K562 (cell line): Measurements from ENCODE around the gene GPR157. TPM values are rescaled to one million over a fixed set of nuclear protein-coding genes. Genes with fewer than 3 reads are reported as not detected.

Experiments
- ATAC-seq: fragments of 200-7000 bp; cut with Tn5 transposase; 3 replicates; pipeline ENCODE4 v1.9.1; 2020; ENCODE audit warnings: moderate library complexity
- BruUV-seq: library from RNA; stranded (reverse); fragments of 400-500 nt; replicated peaks from 2 replicates; lab custom pipeline; 2021; lab: Mats Ljungman, UMichigan
- CTCF ChIA-PET: fragments of 300-600 bp; formaldehyde crosslinking; extraction: SDS; loops from one replicate; lab custom pipeline; 2021; ENCODE audit warnings: low intra/inter-chr PET ratio; lab: Yijun Ruan, JAX
- POLR2A ChIA-PET: fragments of 300-600, 350-650 bp; sonication (Branson Sonifier 250); formaldehyde crosslinking; extraction: SDS; loops from one replicate; lab custom pipeline; 2021; ENCODE audit warnings: antibody characterized with exemption, inconsistent platforms; lab: Yijun Ruan, JAX
- DNase-seq, 4 experiments: peaks; one replicate each; pipeline versions ENCODE4 v3.0.0 to v3.0.0-alpha.2; 2011 to 2018; ENCODE audit warnings: low spot score in 3 of 4, mixed read lengths in 3 of 4; ENCODE audit errors: extremely low read depth in 1 of 4
- FAIRE-seq: peaks from 2 replicates; lab custom pipeline; 2011; peaks lifted over from hg19 to GRCh38; lab: Jason Lieb, UNC
- H2AFZ ChIP-seq: 2 replicates; pipeline ENCODE4 v1.6.0; 2011; ENCODE audit warnings: low read depth, low read length, control low read depth, inconsistent platforms
- H3K27ac ChIP-seq: fragments of 200-600 bp; 3 replicates; pipeline ENCODE4 v1.8.0; 2011; ENCODE audit warnings: low read depth, mild to moderate bottlenecking, control low read depth, inconsistent platforms, low read length, moderate library complexity, mixed read lengths; ENCODE audit errors: extremely low read depth
- H3K27me3 ChIP-seq, 2 experiments: fragments of 300-600 bp in 1 of 2; 2 replicates in 1 of 2; 3 replicates in 1 of 2; pipeline versions ENCODE4 v1.6.0 to v1.8.0; 2011; ENCODE audit warnings: inconsistent platforms in 2 of 2, low read length in 2 of 2, mild to moderate bottlenecking in 1 of 2, mixed read lengths in 1 of 2, moderate library complexity in 1 of 2; ENCODE audit not compliant: control insufficient read depth in 2 of 2, insufficient read depth in 2 of 2
- H3K36me3 ChIP-seq: fragments of 300-600 bp; 3 replicates; pipeline ENCODE4 v1.8.0; 2011; ENCODE audit warnings: mild to moderate bottlenecking, low read length, inconsistent platforms; ENCODE audit not compliant: control insufficient read depth, insufficient read depth
- H3K4me1 ChIP-seq, 2 experiments: fragments of 200-600 bp in 1 of 2; replicated peaks in 1 of 2; 2 replicates in 1 of 2; 3 replicates in 1 of 2; pipeline versions ENCODE4 v1.5.1 to v1.8.0; 2011; ENCODE audit warnings: inconsistent platforms in 2 of 2, low read length in 2 of 2, mild to moderate bottlenecking in 1 of 2, mixed read lengths in 1 of 2, moderate library complexity in 1 of 2; ENCODE audit not compliant: control insufficient read depth in 2 of 2, insufficient read depth in 2 of 2
- H3K4me2 ChIP-seq: 2 replicates; pipeline ENCODE4 v1.6.1; 2011; ENCODE audit warnings: low read length, control low read depth, inconsistent platforms, mixed read lengths; ENCODE audit not compliant: insufficient read depth
- H3K4me3 ChIP-seq: fragments of 200-600 bp; sonication (generic), shearing (Covaris generic); 2 replicates; pipeline ENCODE4 v1.5.1; 2016; ENCODE audit warnings: control low read depth, inconsistent platforms
- H3K79me2 ChIP-seq: fragments of 200-600 bp; 3 replicates; pipeline ENCODE4 v1.8.0; 2011; ENCODE audit warnings: low read length, inconsistent platforms; ENCODE audit not compliant: control insufficient read depth, insufficient read depth
- H3K9ac ChIP-seq, 2 experiments: 2 replicates each; pipeline versions ENCODE4 v1.6.0 to v1.6.1; 2011; ENCODE audit warnings: low read depth in 2 of 2, low read length in 2 of 2, control low read depth in 1 of 2, inconsistent platforms in 1 of 2, mild to moderate bottlenecking in 1 of 2, mixed read lengths in 1 of 2; ENCODE audit not compliant: insufficient read depth in 1 of 2
- H3K9me1 ChIP-seq: one replicate; pipeline ENCODE4 v1.6.0; 2011; ENCODE audit warnings: inconsistent platforms, mild to moderate bottlenecking, low read length, moderate library complexity; ENCODE audit not compliant: control insufficient read depth, insufficient read depth
- H3K9me3 ChIP-seq: replicated peaks from 2 replicates; pipeline ENCODE4 v1.5.1; 2011; ENCODE audit warnings: low read depth, low read length, inconsistent platforms; ENCODE audit not compliant: control insufficient read depth, insufficient read depth
- H4K20me1 ChIP-seq: replicated peaks from 2 replicates; pipeline ENCODE4 v1.6.1; 2011; ENCODE audit warnings: low read length, inconsistent platforms, mixed read lengths; ENCODE audit not compliant: control insufficient read depth, insufficient read depth
- E2F5 ChIP-seq: sonication (generic); formaldehyde crosslinking; IDR thresholded peaks from 2 replicates; pipeline ENCODE4 v1.8.0; 2022; ENCODE audit warnings: mild to moderate bottlenecking, missing genetic modification reagents
- HDAC6 ChIP-seq: IDR thresholded peaks from 2 replicates; pipeline ENCODE4 v1.6.1; 2012; ENCODE audit warnings: low read depth, mild to moderate bottlenecking, control low read depth, inconsistent platforms, low read length, moderate library complexity
- HNRNPK ChIP-seq: fragments of 200-400 bp; formaldehyde crosslinking; IDR thresholded peaks from one replicate; pipeline ENCODE4 v1.6.1; 2018; ENCODE audit warnings: mild to moderate bottlenecking, low read depth, low read length; ENCODE audit not compliant: poor library complexity, severe bottlenecking
- REST ChIP-seq, 2 experiments: fragments of 450-650 bp; formaldehyde crosslinking in 1 of 2; IDR thresholded peaks; 2 replicates each; pipeline versions ENCODE4 v1.4.0 to v1.6.1; 2014 to 2020; ENCODE audit warnings: mild to moderate bottlenecking in 2 of 2, borderline replicate concordance in 1 of 2, low read depth in 1 of 2
- SMAD1 ChIP-seq: fragments of 150-350 bp; IDR thresholded peaks from 2 replicates; pipeline ENCODE4 v1.6.1; 2014; ENCODE audit warnings: low read length, low read depth; ENCODE audit not compliant: partially characterized antibody
- WGBS: fragments of 100-300 bp; shearing (Covaris generic); methylation state at CpG from one replicate; pipeline ENCODE4 v1.1.6; 2016; ENCODE audit warnings: low coverage, mixed read lengths; ENCODE audit not compliant: insufficient coverage; ENCODE audit errors: missing lambda C conversion rate; 5-methylcytosine and 5-hydroxymethylcytosine counted together
- in situ Hi-C: fragments of 300-500 bp; cut with MboI; formaldehyde crosslinking; loops from 4 replicates; pipeline ENCODE4 v1.15.0; 2018; ENCODE audit warnings: inconsistent platforms, mixed read lengths
- intact Hi-C: fragments of 100-400 bp; cut with micrococcal nuclease; formaldehyde crosslinking; loops from 2 replicates; pipeline ENCODE4 v1.14.2; 2022
- polyA plus RNA-seq, 8 experiments: library from polyadenylated mRNA; depleted of rRNA in 4 of 8; stranded (reverse) in 5 of 8; unstranded in 3 of 8; fragments of >200 nt; fragmentation: Nextera tagmentation in 2 of 8; fragmentation: Illumina TruSeq in 1 of 8; extraction: Ambion mirVana in 2 of 8; extraction: Trizol in 1 of 8; gene quantifications; 2 replicates each; pipeline versions ENCODE4 v1.2.1 to v1.2.3, GENCODE V29; 2011 to 2014; ENCODE audit warnings: inconsistent platforms in 1 of 8, missing spikeins in 1 of 8
- total RNA-seq, 7 experiments: library from RNA; depleted of rRNA in 6 of 7; stranded (reverse); fragments of >200 nt in 6 of 7; fragmentation: Illumina TruSeq in 2 of 7; extraction: Trizol in 2 of 7; gene quantifications; 2 replicates each; pipeline versions ENCODE4 v1.2.1 to v1.2.3, GENCODE V29; 2011 to 2021; ENCODE audit warnings: low replicate concordance in 1 of 7

Gene GPR157
- total and polyA plus RNA-seq, 9 of the 15 experiments (the other 6 are each of a cell fraction or from before 2014, with no cell fraction given): 0.01 to 0.18 (median 0.04) TPM; not detected in 4

- ChIA-PET POLR2A (no interaction called here), CTCF (no interaction called here)
- Histone ChIP-seq H2AFZ (no peak overlapping the region), H3K27ac (no peak overlapping the region), H3K9me3 (no peaks in the 10 kb centered on the region), H4K20me1 (no peaks in the 10 kb centered on the region), H3K36me3 (no peaks in the 10 kb centered on the region), H3K4me3 (no peak overlapping the region), H3K4me2 (no peak overlapping the region), H3K27me3 (peaks cover 23 to 43% of the 10 kb centered on the region in 2 experiments; a peak in 4 of 5 replicates), H3K4me1 (peaks cover 0 to 10% of the 10 kb centered on the region in 2 experiments; a peak in 3 of 5 replicates), H3K9me1 (no peaks in the 10 kb centered on the region), H3K9ac (no peak overlapping the region), H3K79me2 (no peaks in the 10 kb centered on the region)
- DNase-seq (no peak), ATAC-seq (no peak), FAIRE-seq (no peak)
- TF ChIP-seq SMAD1: no peak
- no peak for TF ChIP-seq HDAC6
- no peak for TF ChIP-seq HNRNPK
- TF ChIP-seq E2F5 (CRISPR knock-in tag): no peak
- no peak for TF ChIP-seq REST (IDR thresholded peaks at IDR 0.05; ENCODE audit: borderline replicate concordance)
- no peak for TF ChIP-seq REST (CRISPR knock-in tag; IDR thresholded peaks at IDR 0.05; ENCODE audit: low read depth)
- WGBS: 3% methylated on average over 3 of the region's 3 CpGs
- intact Hi-C loops (no loop called here), in situ Hi-C loops (no loop called here)
- no TSS peak for BruUV-seq
Observed at GRCh38 chr1:9073143-9073542, 55.8 kb downstream of the GPR157 start.
